GM21786 (cell line): Measurements from ENCODE around the gene RASAL1.
A peak's percentile ranks its signal among the peaks of the same experiment; 100 is the strongest.

Experiments used
- ATAC-seq: cut with Tn5 transposase; IDR thresholded peaks from one replicate; pipeline ENCODE4 v1.9.1; 2021; ENCODE audit not compliant: unreplicated experiment

RASAL1 gene

GRCh38 chr12:113162102-113163029, 26.8 kb upstream of the RASAL1 start:
- no peak for ATAC-seq

- no peak for ATAC-seq
Observed at GRCh38 chr12:113161415-113162016, 26.0 kb upstream of the RASAL1 start.

GRCh38 chr12:113159937-113160336, 24.4 kb upstream of the RASAL1 start:
- no peak for ATAC-seq

- no peak for ATAC-seq
Observed at GRCh38 chr12:113158439-113159203, 23.1 kb upstream of the RASAL1 start.

GRCh38 chr12:113157218-113157859, 21.8 kb upstream of the RASAL1 start:
- no peak for ATAC-seq

- ATAC-seq = no peak
Observed at GRCh38 chr12:113155646-113156045, 20.1 kb upstream of the RASAL1 start.

- no peak for ATAC-seq
Observed at GRCh38 chr12:113155060-113155459, 19.5 kb upstream of the RASAL1 start.

- no peak for ATAC-seq
Observed at GRCh38 chr12:113154351-113154973, 18.9 kb upstream of the RASAL1 start.

GRCh38 chr12:113152835-113153814, 17.6 kb upstream of the RASAL1 start:
- ATAC-seq = peak; percentile 68

- ATAC-seq = no peak
Observed at GRCh38 chr12:113152196-113152834, 16.8 kb upstream of the RASAL1 start.

GRCh38 chr12:113151655-113152054, 16.1 kb upstream of the RASAL1 start:
- ATAC-seq = no peak

- ATAC-seq = no peak
Observed at GRCh38 chr12:113149361-113150150, 14.0 kb upstream of the RASAL1 start, which contains the start of gene CFAP73. TSS of gene CFAP73 (plus strand) at chr12:113149724. CDS start at chr12:113149858, 134 bp downstream.

- ATAC-seq = no peak
Observed at GRCh38 chr12:113146999-113147398, 11.4 kb upstream of the RASAL1 start.

- ATAC-seq = no peak
Observed at GRCh38 chr12:113145720-113146551, 10.4 kb upstream of the RASAL1 start.

- no peak for ATAC-seq
Observed at GRCh38 chr12:113144806-113145205, 9.2 kb upstream of the RASAL1 start.

- no peak for ATAC-seq
Observed at GRCh38 chr12:113143959-113144358, 8.4 kb upstream of the RASAL1 start.

- ATAC-seq = no peak
Observed at GRCh38 chr12:113142886-113143332, 7.3 kb upstream of the RASAL1 start.
